H1 (cell line): ENCODE results near the gene LYPD3. TPM values are rescaled to one million over a fixed set of nuclear protein-coding genes. Genes with fewer than 3 reads are reported as not detected.

ENCODE experiments used
- EZH2 ChIP-seq: fragments of 200-600 bp; sonication (generic); IDR thresholded peaks from 2 replicates; pipeline ENCODE4 v1.7.1; 2012; ENCODE audit warnings: low read depth, mild to moderate bottlenecking, moderate library complexity, low read length, inconsistent platforms; ENCODE audit not compliant: severe bottlenecking
- GTF2F1 ChIP-seq: IDR thresholded peaks from 2 replicates; pipeline ENCODE4 v1.6.1; 2012; ENCODE audit warnings: low read depth, low read length, improper control_type of control experiment, borderline replicate concordance
- SIRT6 ChIP-seq: IDR thresholded peaks from one replicate; pipeline ENCODE4 v1.7.1; 2012; ENCODE audit warnings: low read length, inconsistent platforms
- TAF7 ChIP-seq: optimal IDR thresholded peaks from 2 replicates; pipeline ENCODE3; 2011; ENCODE audit warnings: low read depth, mild to moderate bottlenecking, inconsistent platforms, low read length, moderate library complexity, borderline replicate concordance
- YY1 ChIP-seq: IDR thresholded peaks from 2 replicates; pipeline ENCODE4 v1.6.1; 2011; ENCODE audit warnings: low read depth, mild to moderate bottlenecking, low read length
- polyA plus RNA-seq, 7 experiments: library from polyadenylated mRNA; depleted of rRNA in 3 of 7; stranded (reverse) in 5 of 7; unstranded in 2 of 7; fragments of >200 nt in 5 of 7; fragments of 200-250 nt in 2 of 7; gene quantifications; 1 replicate in 5 of 7; 2 replicates in 1 of 7; 4 replicates in 1 of 7; pipeline versions ENCODE4 v1.2.1 to v1.2.3, GENCODE V29; 2011 to 2013; ENCODE audit warnings: missing spikeins in 2 of 7, mixed read lengths in 2 of 7
- total RNA-seq: library from RNA; stranded (reverse); fragmentation: NEBNext Ultra II Directional; extraction: Animal tissue kit (Norgen Biotek cat#: 25700); gene quantifications from 2 replicates; pipeline ENCODE4 v1.2.1, GENCODE V29; 2021

Gene LYPD3
- total and polyA plus RNA-seq, 2 of the 8 experiments (the other 6 are each of a cell fraction or from before 2014, with no cell fraction given) = 4.1 to 16.4 TPM

- TF ChIP-seq EZH2 (no peak), SIRT6 (no peak), GTF2F1 (no peak), YY1 (peak; percentile 69; the same call in 1 of the 2 replicates), TAF7 (no peak)
Observed at GRCh38 chr19:43501661-43502418, 36.4 kb upstream of the LYPD3 start (continued).
